Stimulated activated CD8-positive, alpha-beta memory T cell treated with anti-CD3 and anti-CD28 coated beads, Interleukin-4, amount 100 ng/mL, for 48 hours (primary cell): ENCODE data around the gene INTS11.
A peak's percentile ranks its signal among the peaks of the same experiment; 100 is the strongest.

Source experiments
- DNase-seq: peaks from one replicate; pipeline ENCODE4 v3.0.0-alpha.2; 2020

Gene INTS11

GRCh38 chr1:1357871-1358432 is 33.5 kb upstream of the INTS11 start:
- no peak for DNase-seq

- no peak for DNase-seq
Measured at GRCh38 chr1:1356796-1357401, 32.4 kb upstream of the INTS11 start.

GRCh38 chr1:1356166-1356795 is 31.8 kb upstream of the INTS11 start:
- no peak for DNase-seq

- DNase-seq: no peak
Measured at GRCh38 chr1:1355416-1355815, 31.0 kb upstream of the INTS11 start.

- DNase-seq: no peak
Measured at GRCh38 chr1:1354271-1355247, 30.1 kb upstream of the INTS11 start.

GRCh38 chr1:1353389-1354151 is 29.1 kb upstream of the INTS11 start:
- DNase-seq: no peak

GRCh38 chr1:1352786-1353388 is 28.4 kb upstream of the INTS11 start:
- DNase-seq: no peak

- DNase-seq: no peak
Measured at GRCh38 chr1:1351511-1352427, 27.3 kb upstream of the INTS11 start.

- peak; percentile 77 for DNase-seq
Measured at GRCh38 chr1:1349256-1350012, 25.0 kb upstream of the INTS11 start, which contains the start of gene DVL1. Gene DVL1 (minus strand): TSS chr1:1349418. CDS start chr1:1349065, 353 bp downstream.

- no peak for DNase-seq
Measured at GRCh38 chr1:1348420-1349255, 24.2 kb upstream of the INTS11 start.

GRCh38 chr1:1347663-1348419 is 23.4 kb upstream of the INTS11 start:
- no peak for DNase-seq

- DNase-seq: no peak
Measured at GRCh38 chr1:1347026-1347595, 22.7 kb upstream of the INTS11 start.

- no peak for DNase-seq
Measured at GRCh38 chr1:1346501-1346890, 22.0 kb upstream of the INTS11 start.

GRCh38 chr1:1345860-1346500 is 21.5 kb upstream of the INTS11 start:
- DNase-seq: no peak

GRCh38 chr1:1345384-1345783 is 20.9 kb upstream of the INTS11 start:
- DNase-seq: no peak

- DNase-seq: peak; percentile 74
Measured at GRCh38 chr1:1344655-1345361, 20.3 kb upstream of the INTS11 start.
